H1 (cell line): ENCODE data around the gene BRAT1. TPM values are rescaled to one million over a fixed set of nuclear protein-coding genes. Genes with fewer than 3 reads are reported as not detected.

Experiments used
- CBX8 ChIP-seq: fragments of 300-800, 300-1000 bp; sonication (generic); IDR thresholded peaks from 2 replicates; pipeline ENCODE4 v1.7.1; 2016; ENCODE audit warnings: low read depth, low read length, borderline replicate concordance
- EZH2 ChIP-seq: fragments of 200-600 bp; sonication (generic); IDR thresholded peaks from 2 replicates; pipeline ENCODE4 v1.7.1; 2012; ENCODE audit warnings: low read depth, mild to moderate bottlenecking, moderate library complexity, low read length, inconsistent platforms; ENCODE audit not compliant: severe bottlenecking
- HDAC6 ChIP-seq: IDR thresholded peaks from one replicate; pipeline ENCODE4 v1.7.1; 2012; ENCODE audit warnings: low read depth, mild to moderate bottlenecking, inconsistent platforms, low read length, moderate library complexity
- JUND ChIP-seq: IDR thresholded peaks from 2 replicates; pipeline ENCODE4 v1.6.1; 2011; ENCODE audit warnings: mild to moderate bottlenecking, improper control_type of control experiment, low read length
- KDM1A ChIP-seq: fragments of 200-600, 300-600 bp; sonication (generic); IDR thresholded peaks from 2 replicates; pipeline ENCODE4 v1.7.1; 2016; ENCODE audit warnings: mild to moderate bottlenecking, low read length, borderline replicate concordance
- KDM4A ChIP-seq: IDR thresholded peaks from one replicate; pipeline ENCODE4 v1.7.1; 2012; ENCODE audit warnings: low read depth, mild to moderate bottlenecking, moderate library complexity, low read length, inconsistent platforms; ENCODE audit not compliant: severe bottlenecking
- PHF8 ChIP-seq: fragments of 200-600 bp; sonication (generic); conservative IDR thresholded peaks from 2 replicates; pipeline ENCODE4 v1.7.1; 2012; ENCODE audit warnings: low read depth, mild to moderate bottlenecking, inconsistent platforms, low read length, moderate library complexity
- RXRA ChIP-seq: IDR thresholded peaks from 2 replicates; pipeline ENCODE4 v1.6.1; 2011; ENCODE audit warnings: low read depth, mild to moderate bottlenecking, low read length, moderate library complexity; ENCODE audit not compliant: insufficient read depth
- polyA plus RNA-seq, 7 experiments: library from polyadenylated mRNA; depleted of rRNA in 3 of 7; stranded (reverse) in 5 of 7; unstranded in 2 of 7; fragments of >200 nt in 5 of 7; fragments of 200-250 nt in 2 of 7; gene quantifications; 1 replicate in 5 of 7; 2 replicates in 1 of 7; 4 replicates in 1 of 7; pipeline versions ENCODE4 v1.2.1 to v1.2.3, GENCODE V29; 2011 to 2013; ENCODE audit warnings: missing spikeins in 2 of 7, mixed read lengths in 2 of 7
- total RNA-seq: library from RNA; stranded (reverse); fragmentation: NEBNext Ultra II Directional; extraction: Animal tissue kit (Norgen Biotek cat#: 25700); gene quantifications from 2 replicates; pipeline ENCODE4 v1.2.1, GENCODE V29; 2021
- TF ChIP-seq, protein P1 (sequence below): fragments of 300-600 bp; sonication (generic); IDR thresholded peaks from 2 replicates; pipeline ENCODE4 v1.7.1; 2012; ENCODE audit warnings: low read length, moderate library complexity, mild to moderate bottlenecking, inconsistent platforms; ENCODE audit not compliant: insufficient replicate concordance

BRAT1 gene
- total and polyA plus RNA-seq, 2 of the 8 experiments (the other 6 are each of a cell fraction or from before 2014, with no cell fraction given) = 36.8 to 42.3 TPM

DNA sequence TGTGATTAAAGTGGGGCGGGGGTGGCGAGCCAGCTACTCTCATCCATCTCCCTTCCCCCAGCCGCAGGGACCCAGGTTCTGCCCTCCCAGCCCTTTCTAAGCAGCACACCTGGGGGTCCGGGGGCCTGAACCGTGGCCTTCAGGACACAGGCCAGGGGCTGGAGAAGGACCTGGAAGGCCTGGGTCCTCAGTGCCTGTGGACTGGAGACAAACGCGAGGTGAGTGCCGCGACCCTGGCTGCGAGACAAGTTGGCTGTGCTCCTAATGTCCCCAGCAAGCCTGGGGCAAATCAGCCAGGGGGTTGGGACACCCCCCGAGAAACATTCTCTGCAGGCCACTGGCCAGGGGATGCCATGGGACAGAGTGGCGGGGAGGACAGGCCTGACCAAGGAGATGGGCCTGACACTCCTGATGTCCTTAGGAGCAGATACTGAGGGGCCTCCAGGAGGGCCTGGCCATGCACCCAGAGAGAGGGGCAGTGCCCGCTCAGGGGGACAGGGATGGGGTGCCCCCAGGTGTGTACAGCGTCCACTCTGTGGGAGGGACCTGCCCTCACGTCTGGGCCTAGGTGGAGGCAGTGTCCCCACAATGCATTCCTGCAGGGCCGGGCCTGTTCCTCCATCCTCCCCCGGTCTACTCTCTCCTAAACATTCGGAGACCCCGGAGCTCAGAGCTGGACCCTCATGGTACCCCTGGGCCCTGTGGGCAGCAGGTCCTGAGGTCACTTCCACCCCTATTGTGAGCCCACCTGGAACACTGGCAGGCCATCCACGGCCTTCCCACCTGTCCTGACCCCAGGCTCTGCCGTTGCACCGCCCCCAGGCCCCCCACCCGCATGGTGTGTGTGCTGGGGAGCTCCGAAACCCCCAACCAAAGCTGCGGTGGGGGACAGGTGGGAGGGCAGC is 13.1 kb downstream of the BRAT1 start (continued):
- TF ChIP-seq, protein P1, sequence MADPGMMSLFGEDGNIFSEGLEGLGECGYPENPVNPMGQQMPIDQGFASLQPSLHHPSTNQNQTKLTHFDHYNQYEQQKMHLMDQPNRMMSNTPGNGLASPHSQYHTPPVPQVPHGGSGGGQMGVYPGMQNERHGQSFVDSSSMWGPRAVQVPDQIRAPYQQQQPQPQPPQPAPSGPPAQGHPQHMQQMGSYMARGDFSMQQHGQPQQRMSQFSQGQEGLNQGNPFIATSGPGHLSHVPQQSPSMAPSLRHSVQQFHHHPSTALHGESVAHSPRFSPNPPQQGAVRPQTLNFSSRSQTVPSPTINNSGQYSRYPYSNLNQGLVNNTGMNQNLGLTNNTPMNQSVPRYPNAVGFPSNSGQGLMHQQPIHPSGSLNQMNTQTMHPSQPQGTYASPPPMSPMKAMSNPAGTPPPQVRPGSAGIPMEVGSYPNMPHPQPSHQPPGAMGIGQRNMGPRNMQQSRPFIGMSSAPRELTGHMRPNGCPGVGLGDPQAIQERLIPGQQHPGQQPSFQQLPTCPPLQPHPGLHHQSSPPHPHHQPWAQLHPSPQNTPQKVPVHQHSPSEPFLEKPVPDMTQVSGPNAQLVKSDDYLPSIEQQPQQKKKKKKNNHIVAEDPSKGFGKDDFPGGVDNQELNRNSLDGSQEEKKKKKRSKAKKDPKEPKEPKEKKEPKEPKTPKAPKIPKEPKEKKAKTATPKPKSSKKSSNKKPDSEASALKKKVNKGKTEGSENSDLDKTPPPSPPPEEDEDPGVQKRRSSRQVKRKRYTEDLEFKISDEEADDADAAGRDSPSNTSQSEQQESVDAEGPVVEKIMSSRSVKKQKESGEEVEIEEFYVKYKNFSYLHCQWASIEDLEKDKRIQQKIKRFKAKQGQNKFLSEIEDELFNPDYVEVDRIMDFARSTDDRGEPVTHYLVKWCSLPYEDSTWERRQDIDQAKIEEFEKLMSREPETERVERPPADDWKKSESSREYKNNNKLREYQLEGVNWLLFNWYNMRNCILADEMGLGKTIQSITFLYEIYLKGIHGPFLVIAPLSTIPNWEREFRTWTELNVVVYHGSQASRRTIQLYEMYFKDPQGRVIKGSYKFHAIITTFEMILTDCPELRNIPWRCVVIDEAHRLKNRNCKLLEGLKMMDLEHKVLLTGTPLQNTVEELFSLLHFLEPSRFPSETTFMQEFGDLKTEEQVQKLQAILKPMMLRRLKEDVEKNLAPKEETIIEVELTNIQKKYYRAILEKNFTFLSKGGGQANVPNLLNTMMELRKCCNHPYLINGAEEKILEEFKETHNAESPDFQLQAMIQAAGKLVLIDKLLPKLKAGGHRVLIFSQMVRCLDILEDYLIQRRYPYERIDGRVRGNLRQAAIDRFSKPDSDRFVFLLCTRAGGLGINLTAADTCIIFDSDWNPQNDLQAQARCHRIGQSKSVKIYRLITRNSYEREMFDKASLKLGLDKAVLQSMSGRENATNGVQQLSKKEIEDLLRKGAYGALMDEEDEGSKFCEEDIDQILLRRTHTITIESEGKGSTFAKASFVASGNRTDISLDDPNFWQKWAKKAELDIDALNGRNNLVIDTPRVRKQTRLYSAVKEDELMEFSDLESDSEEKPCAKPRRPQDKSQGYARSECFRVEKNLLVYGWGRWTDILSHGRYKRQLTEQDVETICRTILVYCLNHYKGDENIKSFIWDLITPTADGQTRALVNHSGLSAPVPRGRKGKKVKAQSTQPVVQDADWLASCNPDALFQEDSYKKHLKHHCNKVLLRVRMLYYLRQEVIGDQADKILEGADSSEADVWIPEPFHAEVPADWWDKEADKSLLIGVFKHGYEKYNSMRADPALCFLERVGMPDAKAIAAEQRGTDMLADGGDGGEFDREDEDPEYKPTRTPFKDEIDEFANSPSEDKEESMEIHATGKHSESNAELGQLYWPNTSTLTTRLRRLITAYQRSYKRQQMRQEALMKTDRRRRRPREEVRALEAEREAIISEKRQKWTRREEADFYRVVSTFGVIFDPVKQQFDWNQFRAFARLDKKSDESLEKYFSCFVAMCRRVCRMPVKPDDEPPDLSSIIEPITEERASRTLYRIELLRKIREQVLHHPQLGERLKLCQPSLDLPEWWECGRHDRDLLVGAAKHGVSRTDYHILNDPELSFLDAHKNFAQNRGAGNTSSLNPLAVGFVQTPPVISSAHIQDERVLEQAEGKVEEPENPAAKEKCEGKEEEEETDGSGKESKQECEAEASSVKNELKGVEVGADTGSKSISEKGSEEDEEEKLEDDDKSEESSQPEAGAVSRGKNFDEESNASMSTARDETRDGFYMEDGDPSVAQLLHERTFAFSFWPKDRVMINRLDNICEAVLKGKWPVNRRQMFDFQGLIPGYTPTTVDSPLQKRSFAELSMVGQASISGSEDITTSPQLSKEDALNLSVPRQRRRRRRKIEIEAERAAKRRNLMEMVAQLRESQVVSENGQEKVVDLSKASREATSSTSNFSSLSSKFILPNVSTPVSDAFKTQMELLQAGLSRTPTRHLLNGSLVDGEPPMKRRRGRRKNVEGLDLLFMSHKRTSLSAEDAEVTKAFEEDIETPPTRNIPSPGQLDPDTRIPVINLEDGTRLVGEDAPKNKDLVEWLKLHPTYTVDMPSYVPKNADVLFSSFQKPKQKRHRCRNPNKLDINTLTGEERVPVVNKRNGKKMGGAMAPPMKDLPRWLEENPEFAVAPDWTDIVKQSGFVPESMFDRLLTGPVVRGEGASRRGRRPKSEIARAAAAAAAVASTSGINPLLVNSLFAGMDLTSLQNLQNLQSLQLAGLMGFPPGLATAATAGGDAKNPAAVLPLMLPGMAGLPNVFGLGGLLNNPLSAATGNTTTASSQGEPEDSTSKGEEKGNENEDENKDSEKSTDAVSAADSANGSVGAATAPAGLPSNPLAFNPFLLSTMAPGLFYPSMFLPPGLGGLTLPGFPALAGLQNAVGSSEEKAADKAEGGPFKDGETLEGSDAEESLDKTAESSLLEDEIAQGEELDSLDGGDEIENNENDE = no peak
- no peak for TF ChIP-seq KDM1A
- TF ChIP-seq JUND = no peak
- no peak for TF ChIP-seq KDM4A
- no peak for TF ChIP-seq HDAC6
- TF ChIP-seq RXRA = no peak
- TF ChIP-seq PHF8 = no peak
- TF ChIP-seq EZH2 = no peak
- TF ChIP-seq CBX8 = no peak
